Kidney capillary endothelial cell (primary cell): Measurements from ENCODE around the gene ZNF143.
"Not testable (repeated sequence)": the region's sequence is repeated elsewhere in the genome, so short reads cannot be mapped to it uniquely, and the experiment has no call there.

Experiments
- DNase-seq: peaks from one replicate; pipeline ENCODE4 v3.0.0-alpha.2; 2018; ENCODE audit warnings: low spot score

Gene ZNF143

GRCh38 chr11:9498457-9499078 lies 37.8 kb downstream of the ZNF143 start:
- no peak for DNase-seq

GRCh38 chr11:9506489-9507276 lies 45.9 kb downstream of the ZNF143 start:
- peak; percentile 74 for DNase-seq

DNA sequence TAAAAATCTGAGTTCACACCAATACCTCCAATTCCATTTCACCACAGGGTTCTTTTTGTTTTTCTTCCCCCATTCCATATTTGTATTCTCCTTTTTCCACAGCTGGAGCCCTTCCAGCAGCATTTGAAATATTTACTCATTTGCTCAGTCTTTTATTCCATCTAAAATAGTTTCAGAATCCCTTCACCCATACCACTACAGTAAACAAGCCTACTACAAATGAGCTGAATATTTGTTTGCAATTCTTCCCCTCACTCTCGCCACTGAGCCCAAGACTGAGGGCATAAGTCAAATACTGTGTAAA lies 46.4 kb downstream of the ZNF143 start:
- no peak for DNase-seq

DNA sequence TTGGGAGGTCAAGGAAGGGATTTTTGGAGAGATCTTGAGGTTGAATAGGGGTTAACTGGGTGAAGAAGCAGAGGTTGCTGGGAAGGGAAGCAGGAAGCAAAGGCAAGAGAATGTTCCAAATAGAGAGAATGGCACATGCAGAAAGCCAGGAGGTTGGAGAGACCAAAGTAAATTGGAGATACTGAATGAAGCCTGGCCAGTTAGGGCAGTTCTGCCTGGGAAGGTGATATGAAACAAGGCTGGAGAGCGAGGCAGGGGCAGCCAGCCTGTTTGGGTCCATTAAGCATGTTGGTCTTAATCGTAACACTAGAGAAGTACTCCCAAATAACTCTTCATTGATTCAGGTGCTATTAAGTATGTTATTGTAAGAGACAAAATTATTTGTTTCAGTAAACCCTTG lies 48.2 kb downstream of the ZNF143 start:
- no peak for DNase-seq

GRCh38 chr11:9512370-9513019 lies 51.7 kb downstream of the ZNF143 start:
- no peak for DNase-seq

- DNase-seq = not testable (repeated sequence)
Observed at GRCh38 chr11:9514576-9514975, 53.8 kb downstream of the ZNF143 start.

- DNase-seq = no peak
Observed at GRCh38 chr11:9516113-9516512, 55.3 kb downstream of the ZNF143 start.

GRCh38 chr11:9518835-9519410 lies 58.1 kb downstream of the ZNF143 start:
- no peak for DNase-seq

GRCh38 chr11:9524001-9524400 lies 63.2 kb downstream of the ZNF143 start:
- no peak for DNase-seq

- no peak for DNase-seq
Observed at GRCh38 chr11:9525116-9525515, 64.3 kb downstream of the ZNF143 start.

- DNase-seq = peak; percentile 70
Observed at GRCh38 chr11:9527481-9528135, 66.8 kb downstream of the ZNF143 start.

DNA sequence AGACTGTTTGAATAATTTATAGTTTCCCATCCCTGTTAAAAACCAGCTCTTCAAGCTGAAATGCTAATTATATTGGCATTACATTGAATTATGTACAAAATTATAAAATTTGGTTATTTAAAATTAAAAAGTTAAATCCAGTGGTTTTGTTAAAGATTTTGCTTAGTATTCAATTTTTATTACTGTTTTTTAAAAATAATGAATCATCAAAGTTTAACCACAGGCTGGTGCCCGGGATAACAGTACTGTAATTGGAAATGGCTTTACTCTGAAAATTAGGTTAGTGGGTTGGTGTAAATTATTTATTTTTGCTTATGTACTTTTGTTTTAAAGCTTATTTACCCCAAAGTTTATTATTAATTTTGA lies 67.3 kb downstream of the ZNF143 start:
- DNase-seq = no peak

GRCh38 chr11:9528573-9529333 lies 67.9 kb downstream of the ZNF143 start:
- DNase-seq = no peak

DNA sequence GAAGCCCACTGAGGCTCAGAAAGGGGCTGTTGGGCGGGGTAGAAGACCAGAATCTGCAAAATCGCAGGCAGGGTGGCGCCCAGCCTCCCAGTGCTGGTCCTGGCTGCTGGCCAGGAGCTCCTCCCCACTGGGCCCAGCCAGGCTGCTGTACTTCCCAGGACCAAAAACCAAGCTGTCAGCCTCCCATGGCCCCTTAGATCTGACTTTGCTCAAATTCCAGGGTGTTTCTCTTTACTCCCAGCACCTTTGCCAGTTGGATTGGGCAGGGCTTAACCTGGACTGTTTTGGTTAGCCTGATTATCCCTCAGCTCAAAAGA lies 68.5 kb downstream of the ZNF143 start:
- no peak for DNase-seq

GRCh38 chr11:9530020-9530621 lies 69.3 kb downstream of the ZNF143 start:
- DNase-seq = no peak

DNA sequence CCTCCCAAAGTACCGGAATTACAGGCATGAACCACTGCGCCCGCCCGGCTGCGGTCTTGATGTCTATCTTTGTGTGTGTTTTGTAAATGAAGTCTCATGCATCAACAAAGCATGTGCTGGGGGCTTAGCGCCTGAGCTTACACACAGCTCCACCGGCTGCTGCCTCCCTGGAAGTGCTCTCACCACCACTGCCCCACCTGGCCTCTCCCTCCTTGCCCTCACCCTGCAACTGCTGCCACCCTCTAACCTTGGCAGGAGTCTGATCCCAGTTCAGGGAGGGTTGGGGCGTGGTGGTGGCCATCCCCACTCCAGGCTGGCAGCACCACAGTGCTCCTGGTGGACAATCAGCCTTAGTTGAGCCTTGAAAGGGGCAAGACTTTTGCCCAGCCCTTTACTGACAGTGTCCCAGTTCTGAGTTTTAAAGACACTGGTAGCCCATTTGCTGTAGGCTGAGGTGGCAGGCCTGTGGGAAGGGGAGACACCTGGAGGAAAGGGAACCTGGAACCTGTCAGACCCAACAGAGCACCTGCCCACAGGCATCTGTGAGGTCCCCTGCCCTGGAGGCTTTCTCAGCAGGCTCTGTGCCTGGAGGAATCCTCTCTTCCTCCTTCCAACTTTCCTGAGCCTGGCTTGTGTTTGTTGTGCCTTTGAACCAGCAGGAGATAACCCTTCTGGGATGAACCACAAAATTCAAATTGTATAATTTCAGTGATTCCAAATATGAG lies 70.3 kb downstream of the ZNF143 start:
- no peak for DNase-seq

GRCh38 chr11:9533058-9533457 lies 72.2 kb downstream of the ZNF143 start:
- DNase-seq = no peak

GRCh38 chr11:9533736-9534473 lies 73.1 kb downstream of the ZNF143 start:
- DNase-seq = no peak

DNA sequence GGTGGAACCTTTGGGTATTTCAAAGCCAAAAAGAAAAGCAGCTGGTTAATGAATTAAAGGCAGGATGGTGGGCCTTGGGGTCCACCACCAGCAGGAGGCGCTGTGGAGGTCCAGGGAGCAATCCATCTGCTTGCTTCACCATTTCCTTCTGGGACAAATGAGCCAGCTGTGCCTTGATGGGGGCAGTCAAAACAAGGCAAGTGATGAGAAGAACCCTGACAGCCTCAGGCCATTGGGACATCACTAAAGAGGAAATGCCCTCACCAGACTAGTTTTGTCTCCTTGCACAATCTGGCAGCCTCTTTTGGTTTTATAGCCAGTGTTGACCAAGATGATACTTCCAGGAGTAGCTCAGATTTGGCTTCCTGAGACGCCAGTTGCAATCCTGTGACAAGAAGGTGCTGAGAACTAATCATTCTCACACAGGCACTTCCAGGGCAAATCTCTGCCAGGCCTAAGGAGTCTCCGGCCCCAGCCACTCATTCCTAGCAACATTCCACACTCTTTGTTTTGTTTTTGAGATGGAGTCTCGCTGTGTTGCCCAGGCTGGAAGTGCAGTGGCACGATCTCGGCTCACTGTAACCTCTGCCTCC lies 74.5 kb downstream of the ZNF143 start:
- DNase-seq = peak; percentile 39

GRCh38 chr11:9538548-9538947 lies 77.7 kb downstream of the ZNF143 start:
- no peak for DNase-seq
